G401 (cell line): ENCODE data around the gene SBNO2. TPM values are rescaled to one million over a fixed set of nuclear protein-coding genes. Genes with fewer than 3 reads are reported as not detected.

Source experiments
- DNase-seq: peaks from one replicate; pipeline ENCODE4 v3.0.0-alpha.2; 2015; ENCODE audit warnings: low spot score
- in situ Hi-C: cut with HindIII; loops from 2 replicates; pipeline ENCODE4 v1.10.0; 2016; ENCODE audit warnings: low sequenced_read_pairs, mixed read lengths
- total RNA-seq: library from RNA; depleted of rRNA; stranded (reverse); fragments of >200 nt; shearing (Covaris generic); gene quantifications from 2 replicates; pipeline ENCODE4 v1.2.3, GENCODE V29; 2014

SBNO2 gene
- total RNA-seq, 1 experiment from 2014 or later: 25.1 TPM

- in situ Hi-C loops: no loop called here
- peak; percentile 44 for DNase-seq
Observed at GRCh38 chr19:1113030-1113985, 60.8 kb downstream of the SBNO2 start.

DNA sequence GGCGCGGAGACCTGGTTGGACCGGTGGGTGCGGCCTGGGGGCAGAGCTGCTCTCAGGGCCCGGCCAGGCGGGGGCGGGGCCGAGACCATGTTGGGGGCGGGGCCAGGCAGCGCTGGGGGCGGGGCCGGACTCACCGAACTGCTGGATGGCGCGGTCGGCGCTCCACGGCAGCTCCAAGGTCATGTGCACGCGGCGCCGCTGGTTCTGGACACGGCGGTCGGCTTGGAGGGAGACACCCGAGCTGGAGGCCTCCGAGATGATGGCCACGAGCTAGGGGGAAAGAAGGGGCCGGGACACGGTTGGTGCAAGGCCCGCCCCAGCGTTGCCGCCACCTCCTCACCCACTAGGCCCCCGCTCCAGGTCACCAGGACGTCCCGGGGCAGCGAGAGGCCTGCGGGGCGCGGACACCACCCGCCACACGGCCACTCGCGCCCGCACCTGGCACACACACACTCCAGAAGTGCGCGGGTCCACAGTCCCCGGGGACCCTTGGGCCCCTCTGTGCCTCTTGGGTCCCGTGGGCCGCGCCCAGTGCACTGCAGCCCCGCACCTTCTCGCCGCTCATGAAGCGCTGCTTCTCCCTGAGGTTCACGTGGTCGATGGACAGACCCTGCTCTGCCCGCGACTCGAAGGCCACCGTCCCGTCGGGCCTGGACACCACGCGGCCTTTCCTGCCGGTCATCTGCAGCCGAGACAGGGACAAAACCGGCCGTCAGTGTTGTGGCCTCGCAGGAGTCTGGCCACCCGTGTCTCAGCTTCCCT is 61.6 kb downstream of the SBNO2 start:
- in situ Hi-C loops: no loop called here
- no peak for DNase-seq

DNA sequence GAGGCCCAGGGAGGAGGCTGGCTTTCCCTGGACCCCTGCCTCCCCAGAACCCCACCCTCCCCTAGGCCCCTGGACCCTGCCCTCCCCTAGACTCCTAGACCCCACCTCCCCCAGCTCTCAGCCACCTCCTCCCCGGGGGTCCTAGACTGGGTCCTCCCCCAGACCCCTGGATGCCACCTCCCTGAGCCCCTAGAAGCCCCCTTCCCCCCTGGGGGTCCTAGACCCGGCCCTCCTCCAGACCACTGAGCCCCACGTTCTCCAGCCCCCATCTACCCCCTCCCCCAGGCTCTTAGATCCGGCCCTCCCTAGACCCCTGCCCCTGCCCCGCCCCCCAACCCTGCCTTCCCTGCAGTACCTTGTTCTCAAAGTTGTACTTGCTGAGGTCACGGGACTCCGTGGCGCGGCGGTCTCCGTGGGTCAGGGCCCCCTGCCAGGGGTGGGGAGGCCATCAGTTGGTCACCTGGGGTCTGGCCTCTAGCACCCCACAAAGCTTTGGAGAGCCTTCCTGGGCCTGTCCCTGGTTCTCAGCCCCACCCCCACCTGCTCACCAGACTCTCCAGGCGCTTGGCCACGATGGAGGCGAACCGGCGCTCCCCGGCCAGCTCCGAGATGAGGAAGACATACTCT is 62.3 kb downstream of the SBNO2 start:
- in situ Hi-C loops: no loop called here
- DNase-seq: no peak

GRCh38 chr19:1110809-1111640 is 63.0 kb downstream of the SBNO2 start:
- in situ Hi-C loops: no loop called here
- DNase-seq: no peak

GRCh38 chr19:1109697-1110671 is 64.1 kb downstream of the SBNO2 start:
- in situ Hi-C loops: no loop called here
- DNase-seq: no peak

- in situ Hi-C loops: no loop called here
Observed at GRCh38 chr19:1109032-1109551, 65.0 kb downstream of the SBNO2 start.

GRCh38 chr19:1108291-1109031 is 65.6 kb downstream of the SBNO2 start:
- in situ Hi-C loops: no loop called here
- no peak for DNase-seq

More at GRCh38 chr19:1109032-1109551, 65.0 kb downstream of the SBNO2 start:
- no peak for DNase-seq

DNA sequence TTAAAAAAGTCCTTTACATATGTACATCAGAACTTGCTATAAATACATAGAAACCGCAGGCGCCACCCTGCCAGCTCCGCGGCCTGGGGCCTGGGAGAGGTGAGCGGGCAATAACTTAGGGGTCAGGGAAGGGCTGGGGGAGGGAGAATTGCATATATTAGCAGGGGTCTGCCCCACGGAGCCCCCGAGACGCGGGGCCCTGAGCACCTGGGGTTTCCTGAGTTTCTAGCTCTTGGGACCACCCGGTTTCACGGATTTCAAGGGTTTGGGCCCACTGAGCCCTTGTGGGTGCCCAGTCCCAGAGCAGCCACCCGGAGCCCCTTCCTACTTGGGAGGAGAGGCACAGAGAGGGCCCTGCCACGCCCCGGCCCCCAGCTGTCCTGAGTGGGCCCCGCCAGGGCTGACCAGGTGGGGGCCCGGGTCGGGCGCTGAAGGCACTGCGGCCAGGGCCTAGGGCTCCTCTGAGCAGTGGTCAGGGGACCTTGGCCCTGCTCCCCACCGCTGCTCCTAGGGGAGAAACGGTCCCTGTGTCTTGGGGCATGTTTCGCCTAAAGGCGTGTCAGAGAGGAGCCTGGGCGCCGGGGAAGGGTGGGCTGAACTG is 66.3 kb downstream of the SBNO2 start:
- in situ Hi-C loops: no loop called here
- DNase-seq: no peak

- DNase-seq: no peak
- in situ Hi-C loops: no loop called here
Observed at GRCh38 chr19:1106841-1107660, 67.0 kb downstream of the SBNO2 start.

DNA sequence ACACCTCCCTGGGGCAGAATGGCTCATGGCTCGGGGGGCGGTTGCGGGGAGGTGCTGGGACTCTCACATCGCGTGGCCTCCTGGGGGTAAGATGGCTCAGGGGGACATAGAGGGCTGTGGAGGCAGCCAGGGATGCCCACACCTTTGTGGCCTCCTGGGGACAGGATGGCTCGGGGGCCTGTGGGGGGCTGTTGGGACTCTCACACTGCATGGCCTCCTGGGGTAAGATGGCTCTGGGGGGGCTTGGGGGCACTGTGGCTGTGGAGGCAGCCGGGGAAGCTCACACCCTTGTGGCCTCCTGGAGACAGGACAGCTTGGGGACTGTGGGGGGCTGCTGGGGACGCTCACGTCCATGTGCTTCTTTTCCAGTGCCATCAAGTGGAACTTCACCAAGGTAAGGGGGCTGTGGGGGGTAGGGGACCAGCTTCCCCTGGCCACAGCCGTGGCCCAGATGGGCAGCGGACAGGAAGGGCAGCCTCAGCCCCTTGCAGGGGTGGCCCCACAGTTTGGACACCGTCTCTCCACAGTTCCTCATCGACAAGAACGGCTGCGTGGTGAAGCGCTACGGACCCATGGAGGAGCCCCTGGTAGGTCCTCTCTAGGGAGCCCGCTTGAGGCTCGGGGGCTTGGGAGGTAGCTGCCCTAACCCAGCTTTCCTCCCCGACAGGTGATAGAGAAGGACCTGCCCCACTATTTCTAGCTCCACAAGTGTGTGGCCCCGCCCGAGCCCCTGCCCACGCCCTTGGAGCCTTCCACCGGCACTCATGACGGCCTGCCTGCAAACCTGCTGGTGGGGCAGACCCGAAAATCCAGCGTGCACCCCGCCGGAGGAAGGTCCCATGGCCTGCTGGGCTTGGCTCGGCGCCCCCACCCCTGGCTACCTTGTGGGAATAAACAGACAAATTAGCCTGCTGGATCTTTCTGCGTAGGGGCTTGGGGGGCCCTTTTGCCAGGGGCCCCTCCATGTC is 67.9 kb downstream of the SBNO2 start:
- DNase-seq: no peak
- in situ Hi-C loops: no loop called here

- DNase-seq: no peak
- in situ Hi-C loops: no loop called here
Observed at GRCh38 chr19:1105008-1105872, 68.8 kb downstream of the SBNO2 start.

DNA sequence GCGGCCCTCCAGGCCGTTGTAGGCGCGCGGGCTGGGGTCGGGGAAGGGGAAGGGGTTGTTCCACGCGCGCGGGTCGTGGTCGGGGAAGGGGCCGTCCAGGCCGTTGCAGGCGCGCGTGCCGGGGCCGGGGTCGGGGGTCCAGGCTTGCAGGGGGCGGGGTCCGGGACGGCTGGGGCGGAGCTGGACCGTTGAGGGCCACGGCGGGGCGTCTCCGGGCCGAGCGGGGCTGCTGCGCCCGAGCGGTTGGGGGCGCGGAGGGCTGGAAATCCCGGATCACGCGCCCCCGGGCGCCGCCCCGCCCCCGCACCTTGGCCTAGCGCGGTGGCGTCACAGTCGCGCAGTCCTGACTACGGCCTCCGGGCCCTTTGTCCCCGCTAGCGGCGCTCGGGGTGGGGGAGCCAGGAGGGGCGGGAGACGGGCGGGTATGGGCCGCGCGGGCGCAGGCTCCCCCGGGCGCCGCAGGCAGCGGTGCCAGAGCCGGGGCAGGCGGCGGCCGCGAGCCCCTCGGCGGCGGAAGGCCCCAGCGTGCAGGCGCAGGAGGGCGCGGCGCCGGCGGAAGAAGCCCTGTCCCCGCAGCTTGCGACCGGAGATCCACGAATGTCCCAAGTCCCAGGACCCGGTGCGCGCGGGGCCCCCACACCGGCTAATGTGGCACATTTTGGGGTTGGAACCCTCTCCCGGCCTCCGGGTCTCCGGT is 69.6 kb downstream of the SBNO2 start:
- in situ Hi-C loops: no loop called here

GRCh38 chr19:1103708-1104310 is 70.3 kb downstream of the SBNO2 start, which contains the start of gene GPX4:
Gene GPX4 (plus strand): TSS chr19:1103994. CDS start chr19:1104044, 50 bp downstream.
- in situ Hi-C loops: no loop called here
- peak; percentile 99 for DNase-seq

More for the DNA sequence above, 69.6 kb downstream of the SBNO2 start:
- peak; percentile 62 for DNase-seq
